Left lobe of liver (tissue), 2 donors: ENCODE data around the gene TTC39A. TPM values are rescaled to one million over a fixed set of nuclear protein-coding genes. Genes with fewer than 3 reads are reported as not detected.
A peak's percentile ranks its signal among the peaks of the same experiment; 100 is the strongest.

Experiments
- ATAC-seq: fragments of 200-7000 bp; cut with Tn5 transposase; one replicate; pipeline ENCODE4 v1.9.1; 2020; ENCODE audit warnings: mild to moderate bottlenecking, moderate library complexity
- DNase-seq: peaks from one replicate; pipeline ENCODE4 v3.0.0-alpha.2; 2020; ENCODE audit warnings: low spot score
- total RNA-seq: library from RNA; stranded (reverse); gene quantifications from one replicate; pipeline ENCODE4 v1.2.1, GENCODE V29; 2021
- donor health status: DM: no; HTN: no; CAD: no; lungs with moderate emphysema.
- donor health status: DM: no; HTN: yes; CAD: no.

Gene TTC39A
- total RNA-seq, 1 donor from 2014 or later: 2.7 TPM

DNA sequence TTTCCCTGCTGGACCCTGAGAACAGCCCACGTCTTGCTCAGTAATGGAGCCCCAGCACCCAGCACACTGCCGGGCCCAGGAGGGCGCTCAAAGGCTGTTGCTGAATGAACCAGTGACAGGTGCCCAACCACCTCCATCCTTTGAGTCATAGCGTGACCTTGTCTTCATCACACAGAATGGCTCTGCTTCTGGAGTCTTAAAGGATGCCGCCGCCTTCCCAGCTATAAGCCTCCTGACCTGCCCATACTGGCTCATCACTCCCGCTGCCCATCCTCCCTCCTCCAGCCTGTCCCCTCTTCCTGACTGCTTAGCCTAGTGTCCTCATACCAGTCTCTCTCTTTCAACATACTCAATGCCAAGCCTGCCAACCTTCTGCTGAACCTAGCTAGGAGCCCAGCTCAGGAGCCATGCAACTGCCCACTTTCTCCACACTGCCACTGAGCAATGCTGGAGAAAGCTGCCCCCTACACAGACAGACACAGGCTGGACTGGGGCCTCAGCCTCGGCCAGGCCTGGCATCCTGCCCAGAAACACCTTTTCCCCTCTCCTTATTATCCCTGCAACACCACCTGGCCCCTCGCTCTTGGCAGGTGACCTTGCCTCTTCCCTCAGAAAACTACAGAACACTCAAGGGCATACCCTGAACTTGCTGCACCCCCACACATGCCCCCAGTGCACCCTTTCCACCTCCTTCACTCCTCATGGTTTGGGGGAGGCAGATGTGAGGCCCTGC is 14.1 kb downstream of the TTC39A start:
- no peak for DNase-seq

DNA sequence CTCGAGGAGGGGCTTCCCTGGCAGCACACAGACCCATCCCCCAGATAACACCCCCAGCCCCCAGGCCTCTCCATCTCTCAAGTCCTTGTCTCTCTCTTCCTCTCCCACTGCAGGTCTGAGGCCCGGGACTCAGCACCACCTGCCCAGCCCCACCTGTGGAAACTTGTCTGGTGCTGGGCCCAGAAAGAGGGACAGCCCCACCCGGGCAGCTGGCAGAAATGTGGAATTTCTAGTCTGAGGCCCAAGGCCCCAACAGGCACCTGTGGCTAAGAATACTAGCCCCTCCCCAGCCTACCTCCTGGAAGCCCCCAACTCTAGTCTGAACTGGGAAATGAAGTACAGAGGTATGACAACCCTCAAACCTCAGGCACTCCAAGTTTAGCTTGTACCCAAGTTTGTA is 15.4 kb downstream of the TTC39A start:
- DNase-seq: no peak
- no peak for ATAC-seq

More for the DNA sequence above, 14.1 kb downstream of the TTC39A start:
- peak; percentile 14 for ATAC-seq

DNA sequence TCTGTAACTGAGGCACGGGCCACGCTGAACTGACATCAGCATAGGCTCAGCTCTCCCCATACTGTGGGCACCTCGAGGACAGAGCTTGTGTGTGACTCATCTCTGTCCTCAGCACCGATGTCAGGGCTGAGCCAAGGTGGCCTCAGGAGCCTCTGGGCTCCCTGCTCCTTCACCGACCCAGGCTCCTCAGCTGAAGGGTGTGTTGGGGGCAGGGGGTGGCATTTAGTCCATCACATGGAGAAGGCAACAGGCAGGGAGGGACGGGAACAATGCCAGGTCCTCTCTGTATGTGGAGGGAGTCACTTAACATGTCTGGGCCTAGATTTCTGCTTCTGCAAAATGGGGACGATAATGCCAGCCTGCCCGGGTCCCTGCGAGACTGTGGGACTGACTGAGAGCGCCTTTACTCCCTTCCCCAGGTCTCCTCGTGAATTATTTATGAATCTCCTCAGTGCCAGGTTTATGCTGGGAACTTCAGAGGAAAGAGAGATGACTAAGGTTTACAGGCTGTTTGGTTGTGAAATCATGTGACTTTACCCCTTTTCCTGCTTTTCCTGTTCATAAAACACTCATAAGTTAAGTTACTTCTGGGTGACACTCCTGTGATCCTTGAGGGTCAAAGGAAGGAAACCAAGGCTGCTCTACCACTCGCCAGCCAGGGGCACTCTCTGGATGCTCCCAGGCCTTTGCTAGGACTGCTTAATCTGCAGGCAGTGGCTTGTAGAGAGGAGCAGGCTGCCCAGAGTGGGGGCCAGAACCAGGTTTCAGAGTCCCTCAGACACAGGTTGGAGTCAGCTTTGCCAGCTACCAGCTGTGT is 16.2 kb downstream of the TTC39A start:
- DNase-seq: peak; percentile 45
- ATAC-seq: peak; percentile 74

DNA sequence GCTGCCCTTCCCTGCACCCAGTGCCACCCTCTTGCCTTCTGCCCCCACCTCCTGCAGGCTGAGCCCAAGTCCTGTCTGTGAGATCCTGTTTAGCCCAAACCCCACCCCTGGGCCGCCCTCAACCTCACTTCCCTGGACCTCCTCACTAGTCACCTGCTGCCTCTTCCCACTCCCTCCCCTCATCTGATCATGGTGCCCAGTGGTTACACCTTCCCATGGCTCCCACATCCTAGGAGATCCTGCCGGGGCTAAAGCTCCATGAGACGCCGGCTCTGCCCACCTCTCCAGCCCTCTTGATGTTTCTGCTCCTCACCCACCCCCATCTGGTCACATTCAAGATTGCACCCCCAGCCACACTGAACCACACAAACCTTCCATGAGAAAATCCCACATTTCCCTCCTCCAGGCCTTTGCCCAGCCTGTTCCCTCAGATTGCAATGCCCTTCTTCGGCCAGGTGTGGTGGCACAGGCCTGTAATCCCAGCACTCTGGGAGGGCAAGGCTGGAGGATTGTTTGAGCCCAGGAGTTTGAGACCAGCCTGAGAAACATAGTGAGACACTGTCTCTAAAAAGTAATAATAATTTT is 17.0 kb downstream of the TTC39A start:
- ATAC-seq: peak; percentile 47

DNA sequence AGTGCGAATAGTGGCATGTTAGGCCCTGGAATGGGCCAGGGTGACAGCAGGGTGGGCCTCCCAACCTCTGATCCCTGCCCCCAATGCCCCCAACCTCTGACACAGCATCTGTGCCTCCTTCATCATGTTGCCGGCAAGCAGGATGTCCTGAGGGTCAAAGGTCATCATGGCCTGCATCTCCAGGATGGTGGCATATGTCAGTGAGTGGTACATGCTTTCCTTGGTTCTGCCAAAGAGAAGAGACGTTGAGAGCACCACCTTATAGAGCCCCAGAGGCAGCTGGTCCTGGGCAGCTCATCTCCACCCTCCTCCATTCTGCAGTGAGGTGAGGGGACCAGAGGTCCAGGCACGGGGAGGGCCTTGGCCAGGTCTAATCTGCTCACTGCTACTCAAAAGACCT is 17.6 kb downstream of the TTC39A start:
- DNase-seq (no peak), ATAC-seq (no peak)

More for the DNA sequence above, 17.0 kb downstream of the TTC39A start:
- no peak for DNase-seq

DNA sequence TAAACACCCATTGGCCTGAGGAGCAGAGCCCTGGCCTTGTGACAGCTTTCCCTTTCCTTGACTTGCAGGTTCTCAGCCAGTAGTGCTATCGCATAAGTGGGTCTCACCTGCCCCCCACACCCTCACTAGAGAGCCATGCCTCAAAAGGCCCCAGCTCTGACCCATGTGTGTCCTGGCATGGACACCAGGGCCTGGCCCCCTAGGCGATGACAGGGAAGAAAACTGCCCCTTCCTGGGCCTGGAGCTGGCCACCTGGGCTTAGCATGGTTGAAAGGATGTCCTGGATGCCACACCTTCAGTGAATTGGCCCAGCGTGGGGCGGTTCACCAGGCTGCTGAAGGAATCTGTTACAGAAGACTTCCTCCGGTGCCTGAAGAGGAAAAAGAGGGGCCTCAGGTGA is 18.5 kb downstream of the TTC39A start:
- DNase-seq (no peak), ATAC-seq (no peak)

DNA sequence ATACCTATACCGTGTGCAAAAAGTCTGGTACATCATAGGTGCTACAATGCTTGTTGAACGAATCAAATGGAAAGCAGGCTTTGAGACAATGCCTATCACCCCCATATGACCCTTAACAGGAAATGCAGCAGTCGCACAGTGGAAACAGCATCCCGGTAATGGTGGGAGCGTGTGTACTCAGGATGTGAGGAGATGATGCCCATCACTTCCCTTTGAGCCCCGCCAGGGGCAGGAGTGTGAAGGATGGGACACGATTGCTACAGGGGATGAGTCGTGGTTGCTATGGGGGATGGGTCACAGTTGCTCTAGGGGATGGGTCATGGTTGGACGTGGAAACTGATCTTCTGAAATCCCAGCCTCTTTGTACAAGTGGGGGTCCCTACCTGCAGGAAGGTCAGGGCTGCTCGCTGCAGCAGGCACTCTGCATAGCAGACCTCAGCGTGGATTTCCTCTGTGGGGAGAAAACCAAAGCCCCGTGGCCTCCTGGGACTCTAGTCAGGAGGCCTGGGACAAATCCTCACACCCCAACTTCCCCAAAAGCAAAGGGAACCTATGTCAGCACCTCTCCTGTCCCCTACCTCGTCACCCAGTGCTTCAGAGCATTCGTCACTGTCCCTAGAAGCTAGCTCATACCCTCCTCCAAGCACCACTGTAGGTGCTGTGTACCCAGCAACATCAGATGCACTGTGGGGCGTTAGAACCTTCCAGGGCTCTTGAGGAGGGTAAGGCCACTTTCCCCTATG is 19.3 kb downstream of the TTC39A start:
- DNase-seq (no peak), ATAC-seq (no peak)

DNA sequence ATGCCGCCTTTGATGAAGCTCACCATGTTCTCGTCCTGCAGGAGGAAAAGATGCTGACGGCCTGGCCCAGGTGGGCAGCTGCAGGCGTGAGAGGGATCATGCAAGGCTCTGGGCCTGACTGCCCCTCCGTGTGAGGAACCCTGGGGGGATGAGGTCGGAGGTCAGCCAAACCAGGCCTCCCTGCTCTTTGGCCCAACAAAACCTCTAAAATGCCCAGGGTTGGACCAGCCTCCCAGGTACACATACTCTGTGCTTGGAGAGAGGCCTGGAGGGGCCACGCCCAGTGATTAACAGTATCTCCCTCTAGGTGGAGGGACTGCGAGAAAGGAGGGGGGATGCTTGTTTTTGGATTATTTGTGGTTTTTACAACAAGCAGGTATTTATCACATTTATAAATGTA is 21.1 kb downstream of the TTC39A start:
- no peak for ATAC-seq
- DNase-seq: no peak

DNA sequence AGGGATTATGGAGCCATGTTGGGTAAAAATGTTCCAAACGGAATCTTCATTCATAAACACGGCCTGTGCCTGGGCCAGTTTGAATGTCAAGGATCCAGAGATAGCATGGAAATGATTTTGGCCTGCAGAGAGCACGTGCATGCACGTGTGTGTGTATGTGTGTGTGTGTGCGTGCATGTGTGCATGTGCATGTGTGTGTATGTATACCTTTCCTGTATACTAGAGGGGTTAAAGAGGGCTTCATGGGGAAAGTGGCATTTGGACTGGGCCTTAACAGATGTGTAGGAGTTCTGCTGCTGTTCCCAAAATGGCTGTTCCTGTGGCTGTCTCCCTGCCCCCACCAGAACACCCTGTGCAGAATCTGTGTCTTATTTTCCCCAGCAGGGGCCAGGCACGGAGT is 21.7 kb downstream of the TTC39A start:
- no peak for ATAC-seq
- no peak for DNase-seq

DNA sequence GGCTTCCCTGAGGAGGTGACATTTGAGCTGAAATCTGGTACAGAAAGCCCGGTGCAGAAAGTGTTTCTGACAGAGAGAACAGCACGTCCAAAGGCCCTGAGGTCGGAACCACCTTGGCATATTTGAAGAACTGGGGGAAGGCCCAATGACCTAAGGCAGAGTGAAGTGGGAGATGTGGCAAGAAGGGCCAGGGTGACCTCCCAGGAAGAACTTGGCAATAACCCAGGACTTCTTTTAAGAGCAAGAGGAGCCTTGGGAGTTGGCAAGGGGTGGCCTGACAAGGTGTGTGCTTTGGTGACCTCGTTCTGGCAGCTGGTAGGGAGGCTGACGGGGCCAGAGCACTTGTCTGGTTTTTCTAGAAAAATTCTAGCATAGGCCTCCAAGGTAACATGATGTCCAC is 23.4 kb downstream of the TTC39A start:
- ATAC-seq: no peak
- no peak for DNase-seq

DNA sequence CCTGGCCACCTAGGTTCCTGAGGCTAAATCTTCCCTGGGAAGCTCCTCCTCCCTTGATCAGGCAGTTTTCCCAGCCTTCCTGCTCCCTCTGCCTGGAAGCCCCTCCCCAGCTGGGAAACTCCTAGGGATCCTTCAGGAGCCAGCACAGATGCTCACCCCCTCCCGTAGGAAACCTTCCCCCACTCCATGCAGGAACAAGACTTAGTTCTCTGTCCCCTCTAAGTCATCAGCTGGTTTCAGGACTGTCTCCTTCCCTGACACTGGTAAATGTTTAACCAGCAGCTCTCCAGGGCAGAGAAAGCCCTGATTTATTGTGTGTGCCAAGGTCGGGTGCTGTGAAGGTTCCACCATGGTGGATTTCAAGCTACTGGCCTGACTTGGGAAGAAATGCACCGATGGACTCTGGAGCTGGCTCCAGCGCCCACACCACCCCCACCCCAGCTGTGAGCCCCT is 25.0 kb downstream of the TTC39A start:
- peak; percentile 51 for DNase-seq
- ATAC-seq: peak; percentile 89

DNA sequence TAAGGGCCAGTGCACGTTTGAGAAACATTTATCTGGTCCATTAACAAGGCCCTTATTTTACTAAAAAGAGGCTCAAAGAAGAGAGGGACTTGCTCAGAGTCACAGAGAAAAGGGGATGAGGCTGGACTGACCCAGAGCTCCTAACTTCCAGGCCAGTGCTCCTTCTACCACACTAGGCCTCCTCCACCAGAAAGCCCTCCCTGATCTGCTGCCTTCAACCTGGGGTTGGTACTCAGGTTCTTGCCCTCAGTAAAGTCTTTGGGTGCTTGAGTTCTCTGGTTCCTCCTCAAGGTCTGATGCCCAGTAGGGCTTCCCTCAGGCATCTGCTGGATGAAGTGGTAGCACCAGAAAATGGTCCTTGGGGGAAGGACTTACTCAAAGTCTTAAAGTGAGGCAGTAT is 26.0 kb downstream of the TTC39A start:
- ATAC-seq: no peak
- no peak for DNase-seq

DNA sequence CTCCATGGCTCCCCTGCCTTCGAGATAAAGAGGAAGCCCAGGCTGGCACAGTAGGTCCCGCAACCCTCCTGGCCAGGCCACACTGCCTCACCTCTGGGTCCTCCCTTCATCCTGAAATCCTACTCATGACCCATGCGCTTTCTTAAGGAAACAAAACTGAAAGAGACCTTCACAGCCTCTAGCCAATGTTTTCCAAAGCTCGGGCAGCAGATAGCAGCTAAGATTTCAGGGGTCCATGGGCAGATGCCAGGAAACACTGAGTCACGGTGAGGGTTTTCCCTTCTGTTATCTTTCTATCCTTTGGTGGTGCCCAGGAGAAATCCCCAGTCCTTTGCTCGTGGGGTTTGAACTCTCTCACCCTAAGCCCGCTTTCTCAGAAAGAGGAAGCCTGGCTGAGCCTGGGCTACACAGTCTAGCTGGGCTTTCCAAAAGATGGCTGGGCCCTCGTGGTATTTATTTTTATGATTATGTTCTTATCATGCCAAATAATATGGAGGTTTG is 26.6 kb downstream of the TTC39A start:
- no peak for ATAC-seq
- DNase-seq: no peak

DNA sequence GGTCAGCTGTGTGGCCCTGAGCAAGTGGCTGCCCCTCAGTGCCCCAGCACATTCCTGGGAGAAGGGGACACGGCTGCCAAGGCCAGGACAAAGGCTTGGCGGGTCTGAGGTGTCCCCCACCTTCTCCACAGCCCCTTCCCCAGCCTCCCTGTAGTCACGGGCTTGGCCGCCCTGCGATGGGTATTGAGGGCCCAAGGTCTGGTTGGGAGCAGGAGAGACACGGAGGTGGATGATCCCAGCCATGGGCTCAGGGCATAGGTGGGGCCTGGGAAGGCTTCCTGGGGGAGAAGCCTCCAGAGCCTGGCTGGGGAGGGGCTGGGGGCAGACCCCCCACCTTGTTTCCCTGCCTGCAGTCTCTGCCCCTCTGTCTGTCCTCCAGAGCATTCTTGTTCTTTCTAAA is 27.0 kb downstream of the TTC39A start:
- ATAC-seq (no peak), DNase-seq (no peak)

DNA sequence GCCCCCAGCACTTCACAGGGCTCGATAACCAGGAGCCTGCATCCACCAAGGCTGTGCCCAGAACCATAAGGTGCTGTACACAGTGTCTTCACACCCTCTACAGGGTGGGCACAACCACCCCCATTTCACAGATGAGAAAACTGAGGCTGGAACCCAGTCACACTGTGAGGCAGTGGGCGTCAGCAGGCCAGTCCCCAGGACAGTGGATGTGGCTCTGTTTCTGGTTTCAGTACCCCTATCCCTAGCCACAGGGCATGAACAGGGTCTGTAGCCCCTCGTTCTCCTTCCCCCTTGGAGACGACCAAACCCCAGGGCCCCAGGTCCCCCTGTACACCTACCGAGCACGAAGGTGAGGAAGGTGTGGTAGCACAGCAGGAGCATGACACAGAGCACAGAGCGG is 27.6 kb downstream of the TTC39A start:
- ATAC-seq (no peak), DNase-seq (no peak)

DNA sequence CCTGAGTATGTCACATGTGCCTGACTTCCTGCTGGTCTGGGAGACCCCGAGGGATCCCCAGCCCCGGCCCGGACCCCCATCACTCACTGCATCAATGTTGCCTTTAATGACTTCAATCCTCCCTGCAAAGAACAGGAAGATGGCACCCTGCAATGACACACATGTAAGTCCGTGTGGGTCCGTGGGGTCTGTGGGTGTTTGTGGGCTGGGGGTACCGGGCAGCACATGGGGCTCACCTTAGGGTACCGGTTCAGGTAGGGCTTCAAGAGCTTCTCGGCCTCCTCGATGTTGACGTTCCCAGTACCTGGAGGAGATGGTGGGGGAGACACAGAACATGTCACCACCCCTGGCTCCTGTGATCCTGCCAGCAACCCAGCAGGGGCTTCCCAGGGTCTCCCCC is 28.1 kb downstream of the TTC39A start:
- ATAC-seq (no peak), DNase-seq (no peak)

DNA sequence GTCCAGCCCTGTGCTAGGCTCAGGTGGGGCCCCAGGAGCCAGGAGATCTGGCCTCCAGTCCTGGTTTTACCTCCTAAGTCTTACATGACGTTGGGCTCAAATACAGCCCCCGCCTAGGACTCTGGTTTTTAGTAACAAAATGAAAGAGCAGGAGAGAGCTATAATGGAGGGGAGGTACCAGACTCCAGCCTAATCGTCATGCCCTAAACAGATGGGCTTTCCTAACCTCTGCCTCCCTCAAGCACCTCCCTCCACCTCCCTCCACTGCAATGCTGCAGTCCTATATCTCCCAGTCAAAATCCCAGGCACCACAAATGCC is 28.6 kb downstream of the TTC39A start:
- DNase-seq (no peak), ATAC-seq (no peak)

DNA sequence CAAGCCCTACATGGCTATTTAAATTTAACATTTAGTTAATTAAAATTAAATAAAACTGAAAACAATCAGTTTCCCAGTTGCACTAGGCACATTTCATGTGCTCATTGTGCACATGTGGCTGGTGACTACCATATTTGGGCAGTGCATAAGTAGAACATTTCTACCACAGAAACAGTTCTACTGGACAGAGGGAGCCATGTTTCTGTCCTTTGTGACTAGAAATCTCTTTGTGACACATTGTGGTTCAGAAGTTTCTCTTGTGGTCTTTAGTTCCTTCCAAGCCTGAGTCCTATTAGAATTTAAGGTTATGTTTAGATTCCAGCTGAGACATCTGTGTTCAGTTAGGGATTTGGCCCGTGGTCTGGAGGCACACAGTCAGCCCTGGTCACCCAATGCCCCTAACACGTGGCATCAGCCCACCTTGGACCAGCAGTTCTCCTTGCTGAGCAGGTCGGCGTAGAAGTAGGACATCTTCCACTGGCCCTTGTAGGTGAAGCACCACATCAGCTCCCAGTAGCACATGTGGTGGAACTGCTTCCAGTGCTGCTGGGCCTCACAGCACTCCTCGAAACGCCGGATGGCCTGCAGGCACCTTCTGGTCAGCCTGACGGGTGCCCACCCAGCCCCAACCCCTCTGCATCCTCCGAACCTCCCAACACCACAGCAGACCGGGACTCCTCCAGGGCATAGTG is 29.1 kb downstream of the TTC39A start:
- no peak for DNase-seq
- no peak for ATAC-seq

DNA sequence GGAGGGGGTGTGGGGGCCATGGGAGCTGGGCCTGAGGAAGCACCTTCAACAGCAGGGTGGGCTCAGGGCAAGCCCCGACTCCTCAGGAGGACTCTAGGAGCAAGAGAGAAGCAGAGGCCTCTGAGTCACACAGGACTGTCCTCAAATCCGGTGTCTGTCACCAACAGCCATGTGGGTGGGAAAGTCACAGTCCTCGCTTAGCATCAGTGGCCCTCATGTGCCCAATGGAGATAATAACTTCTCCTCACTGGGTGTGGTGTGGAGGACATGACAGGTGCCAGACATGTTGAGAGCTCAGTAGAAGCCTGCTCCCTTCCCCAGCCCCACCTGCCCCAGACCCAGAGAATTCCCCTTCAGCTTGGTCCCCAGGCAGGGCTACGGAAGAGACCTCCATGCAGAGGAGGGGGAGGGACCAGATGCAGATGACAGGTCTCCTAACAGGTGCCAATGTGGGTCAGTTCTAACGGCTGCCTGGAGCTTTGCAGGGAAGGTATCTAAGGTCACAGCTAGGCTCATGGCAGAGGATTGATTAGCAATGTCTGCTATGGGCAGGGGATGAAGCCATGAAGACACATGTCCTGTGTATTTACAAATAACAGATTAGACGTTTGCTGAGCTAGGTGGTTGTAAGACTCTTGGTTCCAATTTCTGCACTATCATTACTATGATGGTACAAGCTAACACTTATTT is 30.2 kb downstream of the TTC39A start:
- no peak for ATAC-seq
- no peak for DNase-seq
